ENCODE results near the gene S100PBP. TPM values are rescaled to one million over a fixed set of nuclear protein-coding genes. Genes with fewer than 3 reads are reported as not detected.
"Not testable (repeated sequence)": the region's sequence is repeated elsewhere in the genome, so short reads cannot be mapped to it uniquely, and the experiment has no call there.

The S100PBP gene
- polyA plus RNA-seq, 1 experiment, result 20.7 TPM

DNA sequence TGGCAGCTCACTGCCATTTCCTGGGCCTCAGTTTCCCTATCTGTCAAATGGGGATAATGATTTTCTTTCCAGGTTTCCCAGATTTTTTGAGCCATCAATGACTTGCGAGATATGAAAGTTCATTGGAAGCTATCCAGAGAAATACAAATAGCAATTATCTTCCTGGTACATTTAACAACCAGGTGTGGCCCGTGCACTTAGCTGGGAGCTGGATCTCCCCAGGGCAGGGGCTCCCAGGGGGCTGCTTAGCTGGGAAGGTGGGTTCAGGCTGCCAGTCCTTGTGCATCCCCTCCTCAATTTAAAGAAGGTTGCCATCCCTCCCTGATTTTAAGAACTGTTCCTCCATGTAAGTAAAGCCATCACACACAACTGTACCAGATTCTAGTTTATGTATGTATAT lies 87.3 kb downstream of the S100PBP start:
- TF ChIP-seq, protein P1, sequence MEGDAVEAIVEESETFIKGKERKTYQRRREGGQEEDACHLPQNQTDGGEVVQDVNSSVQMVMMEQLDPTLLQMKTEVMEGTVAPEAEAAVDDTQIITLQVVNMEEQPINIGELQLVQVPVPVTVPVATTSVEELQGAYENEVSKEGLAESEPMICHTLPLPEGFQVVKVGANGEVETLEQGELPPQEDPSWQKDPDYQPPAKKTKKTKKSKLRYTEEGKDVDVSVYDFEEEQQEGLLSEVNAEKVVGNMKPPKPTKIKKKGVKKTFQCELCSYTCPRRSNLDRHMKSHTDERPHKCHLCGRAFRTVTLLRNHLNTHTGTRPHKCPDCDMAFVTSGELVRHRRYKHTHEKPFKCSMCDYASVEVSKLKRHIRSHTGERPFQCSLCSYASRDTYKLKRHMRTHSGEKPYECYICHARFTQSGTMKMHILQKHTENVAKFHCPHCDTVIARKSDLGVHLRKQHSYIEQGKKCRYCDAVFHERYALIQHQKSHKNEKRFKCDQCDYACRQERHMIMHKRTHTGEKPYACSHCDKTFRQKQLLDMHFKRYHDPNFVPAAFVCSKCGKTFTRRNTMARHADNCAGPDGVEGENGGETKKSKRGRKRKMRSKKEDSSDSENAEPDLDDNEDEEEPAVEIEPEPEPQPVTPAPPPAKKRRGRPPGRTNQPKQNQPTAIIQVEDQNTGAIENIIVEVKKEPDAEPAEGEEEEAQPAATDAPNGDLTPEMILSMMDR (IDR thresholded peaks at IDR 0.05; ENCODE audit: insufficient read depth, low read depth, low read length), result no peak
- no peaks in the 10 kb centered on the region for H3K36me3 ChIP-seq (ENCODE audit: control insufficient read depth, insufficient read depth, low read length)
- CTCF ChIA-PET, result interaction anchor here (1.8 kb wide), 1 partner anchor 13 kb away, joined by 13 read pairs; no protein-coding TSS in a partner anchor

GRCh38 chr1:32905588-32905987 lies 88.1 kb downstream of the S100PBP start:
- POLR2A ChIA-PET; H3K36me3 ChIP-seq (ENCODE audit: control insufficient read depth, insufficient read depth, low read length); DNase-seq (ENCODE audit: low read depth); H3K4me3 ChIP-seq (ENCODE audit: low read depth, low read length); H3K27me3 ChIP-seq (ENCODE audit: control insufficient read depth, insufficient read depth, low read length): not testable (repeated sequence)
- CTCF ChIA-PET, result interaction anchor here (1.8 kb wide), 1 partner anchor 13 kb away, joined by 13 read pairs; no protein-coding TSS in a partner anchor

More for the DNA sequence above, 87.3 kb downstream of the S100PBP start:
- Histone ChIP-seq H3K4me3 (ENCODE audit: low read depth, low read length) (no peak overlapping the region), H3K27me3 (ENCODE audit: control insufficient read depth, insufficient read depth, low read length) (no peaks in the 10 kb centered on the region; the same call in 1 of the 2 replicates)
- POLR2A ChIA-PET, result no interaction called here
- DNase-seq (ENCODE audit: low read depth), result no peak

- H3K36me3 ChIP-seq (ENCODE audit: control insufficient read depth, insufficient read depth, low read length), result no peaks in the 10 kb centered on the region
- POLR2A ChIA-PET, result no interaction called here
- H3K27me3 ChIP-seq (ENCODE audit: control insufficient read depth, insufficient read depth, low read length), result no peaks in the 10 kb centered on the region; the same call in 1 of the 2 replicates
- H3K4me3 ChIP-seq (ENCODE audit: low read depth, low read length), result no peak overlapping the region
- CTCF ChIA-PET, result no interaction called here
- TF ChIP-seq, protein P1 (IDR thresholded peaks at IDR 0.05; ENCODE audit: insufficient read depth, low read depth, low read length), result no peak
- DNase-seq (ENCODE audit: low read depth), result no peak
Observed at GRCh38 chr1:32906654-32907053, 89.2 kb downstream of the S100PBP start.

- no peak for DNase-seq (ENCODE audit: low read depth)
- TF ChIP-seq, protein P1 (IDR thresholded peaks at IDR 0.05; ENCODE audit: insufficient read depth, low read depth, low read length), result no peak
- POLR2A ChIA-PET, result interaction anchor here (0.6 kb wide), 1 partner anchor 139 kb away, joined by 5 read pairs; no protein-coding TSS in a partner anchor
- no peak overlapping the region for H3K4me3 ChIP-seq (ENCODE audit: low read depth, low read length)
- H3K36me3 ChIP-seq (ENCODE audit: control insufficient read depth, insufficient read depth, low read length), result no peaks in the 10 kb centered on the region
- no peaks in the 10 kb centered on the region; the same call in 1 of the 2 replicates for H3K27me3 ChIP-seq (ENCODE audit: control insufficient read depth, insufficient read depth, low read length)
- CTCF ChIA-PET, result no interaction called here
Observed at GRCh38 chr1:32907435-32907834, 90.0 kb downstream of the S100PBP start.

Other genes with a start within 250 kb of the S100PBP start
- 21.1 and 50.9 TPM in 2 replicates for gene ZBTB8OS, start 167.1 kb upstream of the S100PBP start, polyA plus RNA-seq (2011; rRNA removed)
- gene RBBP4, start 166.4 kb upstream of the S100PBP start, polyA plus RNA-seq (2011; rRNA removed), result 67.0 and 102 TPM in 2 replicates
- gene SYNC, start 114.9 kb upstream of the S100PBP start, polyA plus RNA-seq (2011; rRNA removed), result 57.3 and 60.5 TPM in 2 replicates
- gene YARS1, start 295 bp upstream of the S100PBP start, polyA plus RNA-seq (2011; rRNA removed), result 71.8 and 75.3 TPM in 2 replicates
- gene FNDC5, start 53.3 kb downstream of the S100PBP start, polyA plus RNA-seq (2011; rRNA removed), result 1.1 and 1.2 TPM in 2 replicates
- not detected in 2 replicates for gene HPCA, start 68.8 kb downstream of the S100PBP start, polyA plus RNA-seq (2011; rRNA removed)
- gene TMEM54, start 83.7 kb downstream of the S100PBP start, polyA plus RNA-seq (2011; rRNA removed), result 19.1 and 34.9 TPM in 2 replicates
- 7.7 and 8.2 TPM in 2 replicates for gene RNF19B, start 147.2 kb downstream of the S100PBP start, polyA plus RNA-seq (2011; rRNA removed)
- 131 and 150 TPM in 2 replicates for gene AK2, start 219.2 kb downstream of the S100PBP start, polyA plus RNA-seq (2011; rRNA removed)

Measured in BJ (cell line).